Left lung (tissue), 10 donors: ENCODE data around the gene MEI4. TPM values are rescaled to one million over a fixed set of nuclear protein-coding genes. Genes with fewer than 3 reads are reported as not detected.

ENCODE experiments used
- ATAC-seq: fragments of 200-7000 bp; cut with Tn5 transposase; one replicate; pipeline ENCODE4 v1.9.1; 2020; ENCODE audit warnings: moderate library complexity
- DNase-seq, 4 donors: peaks; one replicate each; pipeline ENCODE4 v3.0.0-alpha.2; 2013 to 2020
- H3K27ac ChIP-seq, 2 donors: fragments of 200-600 bp; sonication (generic) in 1 of 2; one replicate each; pipeline versions ENCODE4 v1.5.0 to v1.8.0; 2020 to 2021
- H3K27me3 ChIP-seq, 2 donors: fragments of 200-600 bp; sonication (generic) in 1 of 2; one replicate each; pipeline versions ENCODE4 v1.5.0 to v1.8.0; 2020 to 2021
- H3K36me3 ChIP-seq, 2 donors: fragments of 200-600 bp; sonication (generic) in 1 of 2; one replicate each; pipeline versions ENCODE4 v1.5.0 to v1.8.0; 2020 to 2021
- H3K4me1 ChIP-seq, 2 donors: fragments of 200-600 bp; one replicate each; pipeline ENCODE4 v1.8.0; 2021
- H3K4me3 ChIP-seq, 2 donors: fragments of 200-600 bp; sonication (generic) in 1 of 2; one replicate each; pipeline versions ENCODE4 v1.5.0 to v1.8.0; 2020 to 2021; ENCODE audit warnings: mild to moderate bottlenecking in 1 of 2
- H3K9me3 ChIP-seq, 2 donors: fragments of 200-600 bp; sonication (generic) in 1 of 2; one replicate each; pipeline versions ENCODE4 v1.5.0 to v1.8.0; 2020 to 2021
- intact Hi-C, 2 donors: fragments of 100-400 bp; cut with DNase I; formaldehyde crosslinking; loops; one replicate each; pipeline versions ENCODE4 v1.11.2 to v1.14.2; 2022
- polyA plus RNA-seq, 6 donors: library from polyadenylated mRNA; unstranded; fragments of 120-200 nt; gene quantifications; one replicate each; pipeline ENCODE4 v1.2.1, GENCODE V29; 2013; ENCODE audit not compliant: insufficient read length in 6 of 6
- total RNA-seq, 2 donors: library from RNA; stranded (reverse); fragmentation: NEBNext Ultra II Directional; extraction: Animal tissue kit (Norgen Biotek cat#: 25700); gene quantifications; one replicate each; pipeline ENCODE4 v1.2.1, GENCODE V29; 2021
- TF ChIP-seq, protein P1 (sequence below), 2 donors: fragments of 200-600 bp; sonication (generic) in 1 of 2; IDR thresholded peaks; one replicate each; pipeline versions ENCODE4 v1.5.0 to v1.8.0; 2021; ENCODE audit warnings: antibody characterized with exemption in 2 of 2
- donor health status: DM: no; HTN: yes; CAD: no.
- donor health status: DM: no; HTN: no; CAD: no.

Gene MEI4
- total and polyA plus RNA-seq, 8 donors, result 0.05 to 0.24 (median 0.10) TPM; not detected in 2

DNA sequence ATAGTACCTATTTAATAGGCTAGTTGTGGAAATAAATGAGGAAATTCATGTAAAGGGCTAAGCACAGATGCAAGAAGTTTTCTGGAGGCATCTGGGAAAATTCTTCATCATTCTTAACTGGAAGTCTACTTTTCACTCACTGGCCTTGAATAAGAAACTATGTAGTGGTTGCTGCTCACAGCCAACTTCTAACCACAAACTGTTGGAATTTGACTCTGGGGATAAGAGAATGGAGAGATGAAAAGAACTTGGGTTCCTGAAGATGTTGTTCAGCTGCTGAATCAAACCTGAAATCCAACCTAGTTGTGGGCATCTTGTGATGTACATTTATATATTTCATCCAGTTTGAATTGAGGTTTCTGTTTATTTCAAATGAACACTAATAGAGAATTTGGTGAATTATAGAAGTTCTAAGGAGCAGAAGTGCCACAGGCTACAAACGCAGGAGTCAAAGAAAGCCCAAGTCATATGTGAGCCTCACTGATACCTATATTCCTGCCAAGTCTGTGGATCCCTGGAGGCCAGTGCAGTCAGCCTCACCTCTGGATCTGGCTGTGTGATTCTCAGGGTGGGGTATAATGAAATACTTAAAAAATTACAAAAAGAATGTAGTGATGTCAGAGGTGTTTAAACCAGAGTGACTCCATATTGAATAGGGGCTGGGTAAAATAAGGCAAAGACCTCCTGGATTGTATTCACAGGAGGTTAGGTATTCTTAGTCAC, 18.7 kb upstream of the MEI4 start:
- DNase-seq, result no peak
- Histone ChIP-seq H3K27me3 (no peaks in the 10 kb centered on the region), H3K9me3 (no peaks in the 10 kb centered on the region), H3K27ac (no peak overlapping the region), H3K36me3 (no peaks in the 10 kb centered on the region), H3K4me3 (no peak overlapping the region), H3K4me1 (no peaks in the 10 kb centered on the region)
- TF ChIP-seq, protein P1, sequence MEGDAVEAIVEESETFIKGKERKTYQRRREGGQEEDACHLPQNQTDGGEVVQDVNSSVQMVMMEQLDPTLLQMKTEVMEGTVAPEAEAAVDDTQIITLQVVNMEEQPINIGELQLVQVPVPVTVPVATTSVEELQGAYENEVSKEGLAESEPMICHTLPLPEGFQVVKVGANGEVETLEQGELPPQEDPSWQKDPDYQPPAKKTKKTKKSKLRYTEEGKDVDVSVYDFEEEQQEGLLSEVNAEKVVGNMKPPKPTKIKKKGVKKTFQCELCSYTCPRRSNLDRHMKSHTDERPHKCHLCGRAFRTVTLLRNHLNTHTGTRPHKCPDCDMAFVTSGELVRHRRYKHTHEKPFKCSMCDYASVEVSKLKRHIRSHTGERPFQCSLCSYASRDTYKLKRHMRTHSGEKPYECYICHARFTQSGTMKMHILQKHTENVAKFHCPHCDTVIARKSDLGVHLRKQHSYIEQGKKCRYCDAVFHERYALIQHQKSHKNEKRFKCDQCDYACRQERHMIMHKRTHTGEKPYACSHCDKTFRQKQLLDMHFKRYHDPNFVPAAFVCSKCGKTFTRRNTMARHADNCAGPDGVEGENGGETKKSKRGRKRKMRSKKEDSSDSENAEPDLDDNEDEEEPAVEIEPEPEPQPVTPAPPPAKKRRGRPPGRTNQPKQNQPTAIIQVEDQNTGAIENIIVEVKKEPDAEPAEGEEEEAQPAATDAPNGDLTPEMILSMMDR (IDR thresholded peaks at IDR 0.05), result no peak
- ATAC-seq, result no peak
- intact Hi-C loops, result no loop called here

DNA sequence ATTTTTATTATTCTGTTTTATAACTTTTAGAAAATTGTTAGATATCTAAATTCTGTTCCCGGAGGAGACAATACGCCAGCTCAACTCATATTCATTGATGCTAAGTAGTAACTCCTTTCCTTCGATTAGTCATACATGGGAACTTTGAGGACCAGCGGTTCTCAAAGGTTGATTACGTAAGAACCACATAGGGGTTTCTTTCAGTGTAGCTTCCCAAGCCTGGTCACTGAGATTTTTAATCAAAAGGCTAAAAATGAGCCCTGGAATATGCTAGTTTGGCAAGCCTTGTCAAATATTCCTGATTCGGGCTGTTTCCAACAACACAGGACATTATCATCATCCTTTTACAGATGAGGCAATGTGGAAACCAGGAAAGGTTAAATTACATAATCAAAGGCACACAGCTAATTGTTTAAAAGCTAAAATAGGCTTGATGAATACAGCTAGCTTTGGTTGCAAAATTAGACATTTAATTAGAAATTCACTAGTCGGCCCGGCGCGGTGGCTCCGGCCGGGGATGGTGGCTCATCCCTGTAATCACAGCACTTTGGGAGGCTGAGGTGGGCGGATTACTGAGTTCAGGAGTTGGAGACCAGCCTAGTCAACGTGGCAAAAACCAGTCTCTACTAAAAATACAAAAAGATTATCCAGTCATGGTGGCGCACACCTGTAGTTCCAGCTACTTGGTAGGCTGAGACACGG, 14.6 kb upstream of the MEI4 start:
- intact Hi-C loops, result no loop called here
- H3K9me3 ChIP-seq, result no peaks in the 10 kb centered on the region
- no peaks in the 10 kb centered on the region for H3K36me3 ChIP-seq

DNA sequence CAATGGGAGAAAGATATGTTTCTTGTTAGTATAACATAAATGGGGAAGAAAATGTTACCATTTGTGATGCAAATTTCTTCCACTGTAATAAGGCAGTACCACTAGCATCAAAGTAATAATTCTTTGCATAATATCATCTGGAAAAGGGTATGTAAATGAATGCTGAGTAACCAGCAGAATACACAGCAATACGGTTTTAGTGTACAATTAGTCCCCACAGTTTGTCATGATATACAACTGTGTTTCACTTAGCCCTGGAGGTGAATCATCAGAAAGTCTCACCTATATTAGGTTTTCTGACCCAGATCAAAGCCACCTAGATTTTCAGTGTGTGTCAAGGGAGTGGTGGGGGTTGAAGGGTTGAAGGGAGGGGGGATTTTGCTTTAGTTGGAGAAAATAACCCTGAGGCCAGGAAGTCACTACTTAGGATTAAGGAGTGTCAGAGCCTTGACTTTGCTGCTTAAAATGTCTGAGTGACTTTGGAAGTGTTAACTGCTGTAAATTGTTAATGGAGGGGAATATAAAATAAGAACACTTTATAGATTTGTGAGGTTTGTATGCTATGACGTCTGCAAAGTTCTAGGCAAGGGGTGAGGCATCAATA, 8.6 kb upstream of the MEI4 start:
- TF ChIP-seq, protein P1 (IDR thresholded peaks at IDR 0.05), result no peak
- H3K9me3 ChIP-seq, result no peaks in the 10 kb centered on the region
- ATAC-seq, result no peak
- intact Hi-C loops, result no loop called here
- no peaks in the 10 kb centered on the region for H3K36me3 ChIP-seq
- no peak for DNase-seq
- no peak overlapping the region for H3K27ac ChIP-seq
- no peak overlapping the region for H3K4me3 ChIP-seq
- no peaks in the 10 kb centered on the region for H3K4me1 ChIP-seq
- H3K27me3 ChIP-seq, result no peaks in the 10 kb centered on the region

More for the DNA sequence above, 14.6 kb upstream of the MEI4 start:
- DNase-seq, result peak in 1 of 4 donors; percentile 40
- no peak for ATAC-seq
- H3K4me1 ChIP-seq, result no peaks in the 10 kb centered on the region
- H3K27ac ChIP-seq, result no peak overlapping the region
- H3K27me3 ChIP-seq, result no peaks in the 10 kb centered on the region
- H3K4me3 ChIP-seq, result no peak overlapping the region
- TF ChIP-seq, protein P1 (IDR thresholded peaks at IDR 0.05), result no peak

DNA sequence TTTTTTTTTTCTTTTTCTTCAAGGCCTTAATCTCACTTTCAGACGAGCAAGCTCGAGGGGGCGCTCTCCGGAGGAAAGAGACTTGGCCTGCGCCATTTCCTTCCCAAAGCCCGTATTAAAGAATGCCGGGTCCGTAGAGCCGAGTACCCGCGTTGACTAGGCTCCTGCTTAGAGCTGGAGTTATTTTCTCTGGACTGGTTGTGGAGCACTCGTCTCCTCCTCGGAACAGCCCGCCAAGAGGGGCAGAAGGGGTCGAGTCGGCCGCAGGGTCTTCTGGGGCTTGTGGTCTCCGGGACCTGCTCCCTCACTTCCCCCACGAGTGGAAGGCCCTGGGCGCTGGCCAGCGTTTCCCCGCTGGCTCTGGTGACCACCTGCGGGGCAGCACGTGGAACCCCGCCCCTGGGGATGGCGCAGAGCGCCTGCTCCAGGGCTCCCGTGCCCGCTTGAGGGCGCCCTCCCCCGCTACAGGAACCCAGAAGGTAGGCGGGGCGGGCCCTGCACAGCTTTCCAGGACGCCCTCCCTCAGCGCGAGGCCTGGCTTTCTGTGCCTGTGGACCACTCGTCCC, 2.7 kb upstream of the MEI4 start:
- H3K4me3 ChIP-seq, result no peak overlapping the region
- intact Hi-C loops, result no loop called here

More for the DNA sequence above, 2.7 kb upstream of the MEI4 start:
- TF ChIP-seq, protein P1 (IDR thresholded peaks at IDR 0.05), result no peak
- peaks cover 0 to 9% of the 10 kb centered on the region in 2 donors for H3K27me3 ChIP-seq
- no peaks in the 10 kb centered on the region for H3K36me3 ChIP-seq
- H3K4me1 ChIP-seq, result no peaks in the 10 kb centered on the region
- H3K9me3 ChIP-seq, result no peaks in the 10 kb centered on the region
- ATAC-seq, result peak; percentile 31
- DNase-seq, result peak in 2 of 4 donors; percentile 16 to 75
- H3K27ac ChIP-seq, result no peak overlapping the region
